ENCODE data around the gene CLDN11.

DNA sequence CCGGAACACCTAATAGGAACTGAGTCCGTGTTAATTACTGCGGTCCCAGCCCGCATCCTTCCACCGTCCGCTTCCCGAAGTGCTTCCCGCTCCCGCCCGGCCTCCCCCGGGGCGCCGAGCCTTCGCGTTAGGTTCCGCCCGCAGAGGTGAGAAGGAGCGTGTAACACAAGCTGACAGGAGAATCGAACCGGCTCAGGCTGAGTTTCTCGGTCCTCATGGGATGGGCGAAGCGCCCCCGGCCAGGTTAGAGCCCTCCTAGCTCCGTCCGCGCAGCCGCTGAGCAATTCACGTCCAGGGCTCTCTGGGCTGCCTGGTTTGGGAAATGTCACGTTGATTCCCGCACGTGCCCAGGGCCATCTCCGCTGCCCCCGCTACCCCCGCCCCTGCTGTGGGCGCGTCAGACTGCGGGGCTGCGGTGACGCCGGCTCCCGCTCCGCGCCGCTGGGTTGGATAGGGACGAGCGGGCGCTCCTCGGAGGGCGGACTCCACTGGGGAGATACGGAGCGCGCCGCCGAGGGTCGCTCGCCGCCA, 954 bp downstream of the CLDN11 start:
- TF ChIP-seq GATA2 (IDR thresholded peaks at IDR 0.05; ENCODE audit: low read depth, low read length) (no peak), GATA3 (IDR thresholded peaks at IDR 0.05; ENCODE audit: low read depth, low read length) (no peak)
